Esophagus squamous epithelium (tissue), 4 donors: ENCODE measurements around the gene DLG2.

Experiments used
- CTCF ChIP-seq, 6 experiments: fragments of 450-650 bp in 4 of 6; fragments of 200-600 bp in 2 of 6; sonication (generic) in 2 of 6; IDR thresholded peaks; one replicate each; pipeline ENCODE4 v1.5.1; 2016 to 2019; ENCODE audit warnings: antibody characterized with exemption in 6 of 6, mild to moderate bottlenecking in 4 of 6, moderate library complexity in 4 of 6
- POLR2A ChIP-seq, 4 donors: fragments of 450-650 bp; IDR thresholded peaks; one replicate each; pipeline ENCODE4 v1.6.1; 2017; ENCODE audit warnings: antibody characterized with exemption in 4 of 4, mild to moderate bottlenecking in 4 of 4, moderate library complexity in 3 of 4

- TF ChIP-seq POLR2A (IDR thresholded peaks at IDR 0.05), result no peak
- no peak for TF ChIP-seq CTCF (IDR thresholded peaks at IDR 0.05)
These were observed 1293.9 kb downstream of the DLG2 start for GRCh38 chr11:84333221-84333620.
